Mesenchymal stem cell (in vitro differentiated cells and primary cell): ENCODE results near the gene MEIS2.

Source experiments
- DNase-seq: peaks from one replicate; pipeline ENCODE4 v3.0.0-alpha.2; 2013
- H2AFZ ChIP-seq: one replicate; pipeline ENCODE4 v1.6.1; 2013; ENCODE audit warnings: low read depth, mild to moderate bottlenecking, control low read depth, inconsistent platforms, low read length, moderate library complexity
- H2AK5ac ChIP-seq: 2 replicates; pipeline ENCODE4 v1.6.1; 2013; ENCODE audit warnings: low read length, moderate library complexity, mild to moderate bottlenecking, inconsistent platforms; ENCODE audit not compliant: severe bottlenecking
- H2BK120ac ChIP-seq: one replicate; pipeline ENCODE4 v1.6.1; 2013; ENCODE audit warnings: low read depth, mild to moderate bottlenecking, inconsistent platforms, low read length, moderate library complexity
- H2BK12ac ChIP-seq, 2 experiments: one replicate each; pipeline ENCODE4 v1.6.1; 2013; ENCODE audit warnings: inconsistent platforms in 2 of 2, low read length in 2 of 2, mild to moderate bottlenecking in 2 of 2, moderate library complexity in 2 of 2, control low read depth in 1 of 2
- H2BK15ac ChIP-seq: one replicate; pipeline ENCODE4 v1.6.1; 2013; ENCODE audit warnings: mild to moderate bottlenecking, low read depth, inconsistent platforms; ENCODE audit not compliant: poor library complexity, severe bottlenecking
- H2BK5ac ChIP-seq: 2 replicates; pipeline ENCODE4 v1.6.1; 2013; ENCODE audit warnings: low read depth, mild to moderate bottlenecking, low read length, control low read depth, inconsistent platforms; ENCODE audit not compliant: poor library complexity, severe bottlenecking
- H3K14ac ChIP-seq, 2 experiments: one replicate each; pipeline ENCODE4 v1.6.1; 2013; ENCODE audit warnings: inconsistent platforms in 2 of 2, low read length in 2 of 2, control low read depth in 1 of 2, mild to moderate bottlenecking in 1 of 2, moderate library complexity in 1 of 2
- H3K18ac ChIP-seq, 2 experiments: one replicate each; pipeline ENCODE4 v1.6.1; 2013; ENCODE audit warnings: inconsistent platforms in 2 of 2, low read length in 2 of 2, control low read depth in 1 of 2, low read depth in 1 of 2, mild to moderate bottlenecking in 1 of 2
- H3K23ac ChIP-seq, 2 experiments: one replicate each; pipeline ENCODE4 v1.6.1; 2013; ENCODE audit warnings: inconsistent platforms in 2 of 2, low read length in 2 of 2, mild to moderate bottlenecking in 2 of 2, moderate library complexity in 2 of 2, control low read depth in 1 of 2
- H3K27ac ChIP-seq: 2 replicates; pipeline ENCODE4 v1.5.1; 2013; ENCODE audit warnings: mild to moderate bottlenecking, moderate library complexity, low read length, control low read depth, inconsistent platforms; ENCODE audit not compliant: poor library complexity, severe bottlenecking
- H3K27me3 ChIP-seq, 2 experiments: 2 replicates each; pipeline versions ENCODE4 v1.6.1 to v1.7.0; 2013; ENCODE audit warnings: low read length in 2 of 2, mild to moderate bottlenecking in 2 of 2, moderate library complexity in 2 of 2, control low read depth in 1 of 2, inconsistent platforms in 1 of 2; ENCODE audit not compliant: control insufficient read depth in 1 of 2, insufficient read depth in 1 of 2
- H3K36me3 ChIP-seq, 2 experiments: 2 replicates each; pipeline versions ENCODE4 v1.6.1 to v1.7.0; 2013; ENCODE audit warnings: low read length in 2 of 2, control low read depth in 1 of 2, inconsistent platforms in 1 of 2, low read depth in 1 of 2, mild to moderate bottlenecking in 1 of 2; ENCODE audit not compliant: insufficient read depth in 2 of 2, control insufficient read depth in 1 of 2
- H3K4ac ChIP-seq, 2 experiments: one replicate each; pipeline ENCODE4 v1.6.1; 2013; ENCODE audit warnings: inconsistent platforms in 2 of 2, low read length in 2 of 2, mild to moderate bottlenecking in 2 of 2, moderate library complexity in 2 of 2, control low read depth in 1 of 2, low read depth in 1 of 2
- H3K4me1 ChIP-seq: 2 replicates; pipeline ENCODE4 v1.6.1; 2013; ENCODE audit warnings: low read depth, low read length, control low read depth; ENCODE audit not compliant: control insufficient read depth, insufficient read depth
- H3K4me2 ChIP-seq: 2 replicates; pipeline ENCODE4 v1.6.1; 2013; ENCODE audit warnings: low read length, mild to moderate bottlenecking, inconsistent platforms; ENCODE audit not compliant: poor library complexity, severe bottlenecking
- H3K4me3 ChIP-seq, 2 experiments: 2 replicates each; pipeline versions ENCODE4 v1.5.1 to v1.7.0; 2013; ENCODE audit warnings: low read length in 2 of 2, mild to moderate bottlenecking in 2 of 2, control low read depth in 1 of 2, low read depth in 1 of 2; ENCODE audit not compliant: insufficient read depth in 1 of 2
- H3K79me1 ChIP-seq: replicated peaks from 2 replicates; pipeline ENCODE4 v1.6.1; 2013; ENCODE audit warnings: mild to moderate bottlenecking, control low read depth, low read length, inconsistent platforms; ENCODE audit not compliant: poor library complexity, severe bottlenecking
- H3K9ac ChIP-seq: 2 replicates; pipeline ENCODE4 v1.7.0; 2013; ENCODE audit warnings: mild to moderate bottlenecking, low read length, moderate library complexity
- H3K9me3 ChIP-seq: 2 replicates; pipeline ENCODE4 v1.7.0; 2013; ENCODE audit warnings: mild to moderate bottlenecking, low read length; ENCODE audit not compliant: control insufficient read depth
- H4K8ac ChIP-seq: one replicate; pipeline ENCODE4 v1.6.1; 2013; ENCODE audit warnings: inconsistent platforms, mild to moderate bottlenecking, low read length, moderate library complexity
- H4K91ac ChIP-seq: one replicate; pipeline ENCODE4 v1.6.1; 2013; ENCODE audit warnings: mild to moderate bottlenecking, low read length, inconsistent platforms
- WGBS: methylation state at CpG from one replicate; pipeline ENCODE4 v1.1.7; 2013; ENCODE audit warnings: mixed read lengths; 5-methylcytosine and 5-hydroxymethylcytosine counted together

Gene MEIS2

GRCh38 chr15:36907295-36907694, 193.1 kb downstream of the MEIS2 start:
- WGBS = 0% methylated on average over 1 of the region's 3 CpGs
- H3K18ac ChIP-seq = no peak overlapping the region
- no peak overlapping the region for H4K91ac ChIP-seq

GRCh38 chr15:36905908-36906307, 194.4 kb downstream of the MEIS2 start:
- Histone ChIP-seq H3K14ac (no peak overlapping the region), H2BK12ac (no peak overlapping the region), H3K18ac (no peak overlapping the region), H3K27ac (no peak overlapping the region), H2BK5ac (no peak overlapping the region), H3K4me1 (peaks cover 4% of the 10 kb centered on the region), H2AK5ac (no peak overlapping the region), H2BK120ac (no peak overlapping the region), H3K79me1 (peaks cover 21% of the 10 kb centered on the region), H3K36me3 (no peaks in the 10 kb centered on the region), H3K4me2 (no peak overlapping the region), H3K27me3 (no peaks in the 10 kb centered on the region), H3K9me3 (no peaks in the 10 kb centered on the region), H4K91ac (no peak overlapping the region), H3K9ac (peak overlapping the region; percentile 56), H3K4me3 (no peak overlapping the region), H3K4ac (no peak overlapping the region), H2AFZ (no peak overlapping the region), H3K23ac (no peak overlapping the region), H2BK15ac (no peak overlapping the region), H4K8ac (no peak overlapping the region)
- DNase-seq = peak; percentile 67
- 61% methylated on average over 5 of the region's 5 CpGs for WGBS

More at GRCh38 chr15:36907295-36907694, 193.1 kb downstream of the MEIS2 start:
- Histone ChIP-seq H2AK5ac (no peak overlapping the region), H3K27me3 (no peaks in the 10 kb centered on the region), H3K36me3 (no peaks in the 10 kb centered on the region), H2BK5ac (no peak overlapping the region), H3K79me1 (peaks cover 20% of the 10 kb centered on the region), H3K4ac (no peak overlapping the region), H3K9ac (no peak overlapping the region), H3K14ac (no peak overlapping the region), H3K4me3 (no peak overlapping the region), H3K4me2 (no peak overlapping the region), H2BK12ac (no peak overlapping the region), H2AFZ (no peak overlapping the region), H3K9me3 (no peaks in the 10 kb centered on the region), H3K27ac (no peak overlapping the region), H2BK120ac (no peak overlapping the region), H4K8ac (no peak overlapping the region), H2BK15ac (no peak overlapping the region), H3K23ac (no peak overlapping the region), H3K4me1 (peaks cover 6% of the 10 kb centered on the region)
- no peak for DNase-seq

DNA sequence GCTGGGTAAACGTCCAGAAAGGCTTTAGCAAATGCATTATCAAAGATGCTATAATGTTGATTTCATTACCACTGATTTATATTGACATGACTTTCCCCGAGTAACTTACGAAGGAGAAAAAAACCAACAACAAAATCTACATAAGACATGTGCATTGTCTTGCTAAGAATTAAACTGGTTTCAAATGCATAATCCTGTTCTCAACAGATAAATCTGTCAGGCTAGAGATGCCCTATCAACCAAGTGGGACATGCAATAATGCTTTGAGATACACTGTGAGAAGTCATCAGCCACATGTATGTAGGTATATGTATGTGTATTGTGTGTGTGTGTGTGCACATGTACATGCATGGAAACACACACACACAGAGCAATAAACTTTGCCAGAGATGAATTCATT, 195.6 kb downstream of the MEIS2 start:
- no peaks in the 10 kb centered on the region for H3K27me3 ChIP-seq
- no peak overlapping the region for H2AFZ ChIP-seq
- H2BK15ac ChIP-seq = no peak overlapping the region
- H2BK12ac ChIP-seq = no peak overlapping the region
- H3K9me3 ChIP-seq = no peaks in the 10 kb centered on the region
- H3K9ac ChIP-seq = no peak overlapping the region
- H3K79me1 ChIP-seq = peaks cover 23% of the 10 kb centered on the region
- H2BK5ac ChIP-seq = no peak overlapping the region
- H3K27ac ChIP-seq = no peak overlapping the region
- H3K23ac ChIP-seq = no peak overlapping the region
- no CpG with 5 or more reads among the region's 3 CpGs for WGBS
- no peak overlapping the region for H3K4ac ChIP-seq
- H4K91ac ChIP-seq = no peak overlapping the region
- no peak overlapping the region for H3K4me3 ChIP-seq
- no peak overlapping the region for H2BK120ac ChIP-seq
- H4K8ac ChIP-seq = no peak overlapping the region
- no peak overlapping the region for H2AK5ac ChIP-seq
- no peaks in the 10 kb centered on the region for H3K36me3 ChIP-seq
- no peak for DNase-seq
- no peak overlapping the region for H3K14ac ChIP-seq
- H3K4me2 ChIP-seq = no peak overlapping the region
- no peak overlapping the region for H3K18ac ChIP-seq
- peaks cover 2% of the 10 kb centered on the region for H3K4me1 ChIP-seq

DNA sequence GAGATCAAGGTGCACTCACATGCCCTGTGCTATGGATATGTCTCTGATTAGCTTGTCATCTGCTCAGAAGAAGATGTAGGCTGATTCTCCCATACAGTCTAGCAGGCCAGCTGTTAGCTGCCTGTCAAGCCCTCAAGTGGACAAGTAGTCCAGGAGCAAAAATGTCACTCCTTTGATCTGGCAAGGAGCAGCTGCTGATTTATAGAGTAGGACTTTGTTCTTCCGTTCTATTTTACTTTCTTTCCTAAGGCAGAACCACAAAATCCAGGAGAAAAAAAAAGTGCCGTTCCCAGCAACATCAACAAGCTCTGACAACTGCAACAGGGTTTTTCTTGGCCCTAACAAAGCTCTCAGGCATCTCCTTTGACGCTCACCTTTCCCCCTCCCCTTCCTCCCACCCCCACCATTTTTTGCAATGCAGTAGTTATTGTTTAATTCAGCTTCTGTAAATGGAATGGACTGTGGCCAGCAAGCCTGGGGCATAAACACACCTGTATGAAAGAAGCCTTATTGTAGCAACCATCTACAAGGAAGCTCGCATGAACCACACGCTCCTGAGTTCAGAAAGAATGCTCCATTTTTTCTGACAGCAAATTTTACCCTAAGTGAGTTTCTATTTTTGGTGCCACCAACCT, 196.3 kb downstream of the MEIS2 start:
- Histone ChIP-seq H3K4ac (no peak overlapping the region), H2AK5ac (no peak overlapping the region), H2BK15ac (no peak overlapping the region), H3K9ac (no peak overlapping the region), H4K8ac (no peak overlapping the region), H2BK120ac (no peak overlapping the region), H3K79me1 (peaks cover 19% of the 10 kb centered on the region), H3K4me2 (no peak overlapping the region), H2BK5ac (no peak overlapping the region), H3K27me3 (no peaks in the 10 kb centered on the region), H3K4me1 (no peaks in the 10 kb centered on the region), H2BK12ac (no peak overlapping the region), H3K23ac (no peak overlapping the region), H2AFZ (no peak overlapping the region), H3K18ac (no peak overlapping the region), H3K27ac (no peak overlapping the region), H3K36me3 (no peaks in the 10 kb centered on the region), H4K91ac (no peak overlapping the region), H3K14ac (no peak overlapping the region), H3K9me3 (no peaks in the 10 kb centered on the region), H3K4me3 (no peak overlapping the region)
- DNase-seq = peak; percentile 21
- 64% methylated on average over 4 of the region's 5 CpGs for WGBS
